CD4-positive, alpha-beta T cell treated with Interleukin-1 beta for 1 hour (primary cell): ENCODE results near the gene RNF149.
A peak's percentile ranks its signal among the peaks of the same experiment; 100 is the strongest.

Experiments used
- DNase-seq, 2 donors: peaks; one replicate each; pipeline ENCODE4 v3.0.0-alpha.2; 2020 to 2022

The RNF149 gene

GRCh38 chr2:101293544-101293943 is 15.0 kb downstream of the RNF149 start:
- DNase-seq, result no peak

- no peak for DNase-seq
Observed at GRCh38 chr2:101291973-101292372, 16.5 kb downstream of the RNF149 start.

GRCh38 chr2:101290711-101291110 is 17.8 kb downstream of the RNF149 start:
- no peak for DNase-seq

- DNase-seq, result no peak
Observed at GRCh38 chr2:101287303-101287702, 21.2 kb downstream of the RNF149 start.

- no peak for DNase-seq
Observed at GRCh38 chr2:101286684-101287083, 21.8 kb downstream of the RNF149 start.

GRCh38 chr2:101282980-101283379 is 25.5 kb downstream of the RNF149 start:
- DNase-seq, result no peak

GRCh38 chr2:101281482-101281881 is 27.0 kb downstream of the RNF149 start:
- DNase-seq, result no peak

- no peak for DNase-seq
Observed at GRCh38 chr2:101278925-101279324, 29.6 kb downstream of the RNF149 start.

GRCh38 chr2:101277111-101277510 is 31.4 kb downstream of the RNF149 start:
- no peak for DNase-seq

- DNase-seq, result no peak
Observed at GRCh38 chr2:101274142-101274541, 34.4 kb downstream of the RNF149 start.

- DNase-seq, result no peak
Observed at GRCh38 chr2:101273056-101273455, 35.4 kb downstream of the RNF149 start.

- DNase-seq, result peak in 1 of 2 donors; percentile 15
Observed at GRCh38 chr2:101272045-101272784, 36.3 kb downstream of the RNF149 start.

- DNase-seq, result no peak
Observed at GRCh38 chr2:101270700-101271259, 37.7 kb downstream of the RNF149 start.

GRCh38 chr2:101267671-101268656 is 40.5 kb downstream of the RNF149 start:
- DNase-seq, result no peak

GRCh38 chr2:101265893-101266499 is 42.5 kb downstream of the RNF149 start:
- no peak for DNase-seq

GRCh38 chr2:101264360-101264939 is 44.1 kb downstream of the RNF149 start:
- no peak for DNase-seq

- DNase-seq, result no peak
Observed at GRCh38 chr2:101263377-101263800, 45.1 kb downstream of the RNF149 start.

- DNase-seq, result no peak
Observed at GRCh38 chr2:101262142-101262541, 46.4 kb downstream of the RNF149 start.

GRCh38 chr2:101258804-101259203 is 49.7 kb downstream of the RNF149 start:
- no peak for DNase-seq

GRCh38 chr2:101256316-101256715 is 52.2 kb downstream of the RNF149 start:
- no peak for DNase-seq

GRCh38 chr2:101255501-101255900 is 53.0 kb downstream of the RNF149 start:
- no peak for DNase-seq

- peak in 1 of 2 donors; percentile 32 for DNase-seq
Observed at GRCh38 chr2:101253703-101254450, 54.6 kb downstream of the RNF149 start.
